Hepatocyte (in vitro differentiated cells): ENCODE measurements around the gene TRAFD1. TPM values are rescaled to one million over a fixed set of nuclear protein-coding genes. Genes with fewer than 3 reads are reported as not detected.
A peak's percentile ranks its signal among the peaks of the same experiment; 100 is the strongest.

Experiments
- DNase-seq: peaks from one replicate; pipeline ENCODE4 v3.0.0-alpha.2; 2016; ENCODE audit warnings: low spot score
- H2AFZ ChIP-seq: fragments of 200-600 bp; sonication (generic); 2 replicates; pipeline ENCODE4 v1.6.0; 2016; ENCODE audit warnings: antibody characterized with exemption, mild to moderate bottlenecking
- H3K27ac ChIP-seq: fragments of 200-600 bp; sonication (generic); 2 replicates; pipeline ENCODE4 v1.5.1; 2016; ENCODE audit warnings: mild to moderate bottlenecking
- H3K27me3 ChIP-seq: fragments of 200-600 bp; sonication (generic); 2 replicates; pipeline ENCODE4 v1.6.1; 2016
- H3K36me3 ChIP-seq: fragments of 200-600 bp; sonication (generic); replicated peaks from 2 replicates; pipeline ENCODE4 v1.5.1; 2016; ENCODE audit warnings: low read depth; ENCODE audit not compliant: insufficient read depth
- H3K4me1 ChIP-seq: fragments of 200-600 bp; sonication (generic); 2 replicates; pipeline ENCODE4 v1.5.1; 2016; ENCODE audit warnings: mild to moderate bottlenecking, moderate library complexity; ENCODE audit not compliant: insufficient read depth
- H3K4me2 ChIP-seq: fragments of 200-600 bp; sonication (generic); 2 replicates; pipeline ENCODE4 v1.6.0; 2016
- H3K4me3 ChIP-seq: fragments of 200-600 bp; sonication (generic); 2 replicates; pipeline ENCODE4 v1.5.1; 2016; ENCODE audit warnings: mild to moderate bottlenecking
- H3K79me2 ChIP-seq: fragments of 200-600 bp; sonication (generic); 2 replicates; pipeline ENCODE4 v1.6.0; 2017; ENCODE audit warnings: mild to moderate bottlenecking
- H3K9me2 ChIP-seq: fragments of 200-600 bp; sonication (generic); replicated peaks from 2 replicates; pipeline ENCODE4 v1.6.0; 2017; ENCODE audit warnings: mild to moderate bottlenecking; ENCODE audit not compliant: insufficient read depth
- H3K9me3 ChIP-seq: fragments of 200-600 bp; sonication (generic); 2 replicates; pipeline ENCODE4 v1.5.1; 2016; ENCODE audit warnings: low read depth, mild to moderate bottlenecking
- H4K20me1 ChIP-seq: fragments of 200-600 bp; sonication (generic); 2 replicates; pipeline ENCODE4 v1.6.0; 2016; ENCODE audit warnings: mild to moderate bottlenecking; ENCODE audit not compliant: insufficient read depth, poor library complexity, severe bottlenecking
- CTCF ChIP-seq: fragments of 200-600 bp; sonication (generic); IDR thresholded peaks from 2 replicates; pipeline ENCODE4 v1.5.1; 2016; ENCODE audit warnings: antibody characterized with exemption, mild to moderate bottlenecking; ENCODE audit not compliant: poor library complexity
- EZH2 ChIP-seq: fragments of 200-600 bp; sonication (generic); IDR thresholded peaks from 2 replicates; pipeline ENCODE4 v1.6.1; 2016; ENCODE audit warnings: antibody characterized with exemption, mild to moderate bottlenecking, borderline replicate concordance
- EZH2phosphoT487 ChIP-seq: fragments of 200-600 bp; sonication (generic); IDR thresholded peaks from one replicate; pipeline ENCODE4 v1.6.1; 2018; ENCODE audit warnings: antibody characterized with exemption, mild to moderate bottlenecking, low read depth, moderate library complexity; ENCODE audit not compliant: unreplicated experiment, severe bottlenecking
- WGBS: methylation state at CpG from one replicate; pipeline ENCODE4 v1.1.6; 2016; ENCODE audit warnings: low lambda C conversion rate; ENCODE audit errors: missing lambda C conversion rate; 5-methylcytosine and 5-hydroxymethylcytosine counted together
- polyA plus RNA-seq: library from polyadenylated mRNA; unstranded; fragments of >200 nt; fragmentation: Nextera tagmentation; extraction: Ambion mirVana; gene quantifications from 2 replicates; pipeline ENCODE4 v1.2.1, GENCODE V29; 2016
- total RNA-seq: library from RNA; depleted of rRNA; stranded (reverse); fragments of >200 nt; gene quantifications from 2 replicates; pipeline ENCODE4 v1.2.3, GENCODE V29; 2014

TRAFD1 gene
- total and polyA plus RNA-seq, 2 experiments from 2014 or later = 37.1 to 37.3 TPM

- WGBS = 96% methylated on average over 19 of the region's 19 CpGs
- no peaks in the 10 kb centered on the region for H3K36me3 ChIP-seq
These were observed 44.0 kb downstream of the TRAFD1 start for GRCh38 chr12:112169161-112169872.

GRCh38 chr12:112169966-112170365 is 44.6 kb downstream of the TRAFD1 start:
- DNase-seq = no peak
- Histone ChIP-seq H3K4me3 (no peak overlapping the region), H4K20me1 (no peaks in the 10 kb centered on the region), H3K9me2 (no peaks in the 10 kb centered on the region), H3K4me1 (no peaks in the 10 kb centered on the region), H3K27me3 (no peaks in the 10 kb centered on the region), H3K27ac (no peak overlapping the region), H3K4me2 (no peak overlapping the region), H3K9me3 (no peaks in the 10 kb centered on the region), H3K36me3 (no peaks in the 10 kb centered on the region), H2AFZ (no peak overlapping the region), H3K79me2 (no peaks in the 10 kb centered on the region)
- no peak for TF ChIP-seq EZH2
- TF ChIP-seq CTCF = no peak
- no peak for TF ChIP-seq EZH2phosphoT487
- WGBS = 100% methylated on average over 7 of the region's 7 CpGs

More at GRCh38 chr12:112169161-112169872, 44.0 kb downstream of the TRAFD1 start:
- H4K20me1 ChIP-seq = no peaks in the 10 kb centered on the region
- no peak for DNase-seq
- H3K4me1 ChIP-seq = no peaks in the 10 kb centered on the region
- no peaks in the 10 kb centered on the region for H3K79me2 ChIP-seq
- H3K27ac ChIP-seq = no peak overlapping the region
- no peak overlapping the region for H2AFZ ChIP-seq
- no peaks in the 10 kb centered on the region for H3K9me3 ChIP-seq
- H3K9me2 ChIP-seq = no peaks in the 10 kb centered on the region
- TF ChIP-seq EZH2phosphoT487 (no peak), EZH2 (no peak), CTCF (no peak)
- no peak overlapping the region for H3K4me3 ChIP-seq
- no peaks in the 10 kb centered on the region for H3K27me3 ChIP-seq
- no peak overlapping the region for H3K4me2 ChIP-seq

GRCh38 chr12:112170376-112170775 is 45.0 kb downstream of the TRAFD1 start:
- no peaks in the 10 kb centered on the region for H3K79me2 ChIP-seq
- H3K27ac ChIP-seq = no peak overlapping the region
- H3K4me2 ChIP-seq = no peak overlapping the region
- TF ChIP-seq EZH2phosphoT487 = no peak
- TF ChIP-seq CTCF = peak; percentile 17
- TF ChIP-seq EZH2 = no peak
- no peak overlapping the region for H3K4me3 ChIP-seq
- H4K20me1 ChIP-seq = no peaks in the 10 kb centered on the region
- DNase-seq = no peak
- H3K9me2 ChIP-seq = no peaks in the 10 kb centered on the region
- no peak overlapping the region for H2AFZ ChIP-seq
- H3K36me3 ChIP-seq = no peaks in the 10 kb centered on the region
- no peaks in the 10 kb centered on the region for H3K27me3 ChIP-seq
- H3K9me3 ChIP-seq = no peaks in the 10 kb centered on the region
- H3K4me1 ChIP-seq = no peaks in the 10 kb centered on the region
- 84% methylated on average over 8 of the region's 8 CpGs for WGBS
